GM13977 (cell line): ENCODE results near the gene GMDS.

Experiments
- DNase-seq: peaks from one replicate; pipeline ENCODE4 v3.0.0; 2012; ENCODE audit warnings: low spot score
- CTCF ChIP-seq: IDR thresholded peaks from 2 replicates; pipeline ENCODE4 v1.5.1; 2012; ENCODE audit warnings: mild to moderate bottlenecking, control low read depth; ENCODE audit not compliant: insufficient read depth; ENCODE audit errors: extremely low read depth, missing control alignments
- in situ Hi-C: fragments of 300-500 bp; cut with MboI; formaldehyde crosslinking; loops from one replicate; pipeline ENCODE4 v1.12.0; 2022; ENCODE audit warnings: low sequenced_read_pairs, low pct_unique_long_range_greater_than_20kb, mixed read lengths, inconsistent platforms; ENCODE audit not compliant: unreplicated experiment

The GMDS gene

GRCh38 chr6:2191390-2191740 lies 54.0 kb downstream of the GMDS start:
- TF ChIP-seq CTCF, result no peak
- in situ Hi-C loops, result no loop called here
- no peak for DNase-seq

- no peak for DNase-seq
- TF ChIP-seq CTCF, result no peak
- in situ Hi-C loops, result no loop called here
Measured at GRCh38 chr6:2190661-2191389, 54.6 kb downstream of the GMDS start.

- no peak for DNase-seq
- no peak for TF ChIP-seq CTCF
- in situ Hi-C loops, result no loop called here
Measured at GRCh38 chr6:2188856-2189384, 56.5 kb downstream of the GMDS start.

GRCh38 chr6:2188397-2188796 lies 57.0 kb downstream of the GMDS start:
- no peak for TF ChIP-seq CTCF
- in situ Hi-C loops, result no loop called here

GRCh38 chr6:2187826-2188225 lies 57.6 kb downstream of the GMDS start:
- in situ Hi-C loops, result no loop called here
- TF ChIP-seq CTCF, result no peak
- no peak for DNase-seq

More at GRCh38 chr6:2188397-2188796, 57.0 kb downstream of the GMDS start:
- DNase-seq, result no peak

- DNase-seq, result peak; percentile 56
- in situ Hi-C loops, result no loop called here
- no peak for TF ChIP-seq CTCF
Measured at GRCh38 chr6:2186516-2186915, 58.9 kb downstream of the GMDS start.
